Measurements from ENCODE around the gene TRPM1. TPM values are rescaled to one million over a fixed set of nuclear protein-coding genes. Genes with fewer than 3 reads are reported as not detected.

TRPM1 gene
- total RNA-seq, 6 experiments from 2014 or later = not detected

DNA sequence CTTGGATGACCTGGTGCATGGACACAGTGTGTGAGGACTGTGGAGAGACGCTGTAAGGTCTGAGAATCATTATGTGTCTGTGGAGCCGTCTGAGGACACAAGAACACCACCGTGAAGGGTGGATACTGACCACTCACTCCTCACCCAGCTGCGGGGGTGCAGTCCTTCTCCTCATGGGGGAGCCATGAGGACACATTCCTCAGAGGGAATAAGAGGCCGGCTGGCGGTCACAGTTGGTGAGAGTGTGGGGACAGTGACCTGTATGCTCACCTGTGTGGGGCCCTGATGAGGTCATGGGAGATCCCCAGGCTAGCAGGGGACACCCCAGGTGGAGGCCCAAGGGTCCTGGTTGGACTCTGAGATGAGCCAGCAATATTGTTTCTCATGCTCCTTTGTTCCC is 2.5 kb upstream of the TRPM1 start:
- intact Hi-C loops (cut with DNase I) = no loop called here
- Histone ChIP-seq H3K27ac (no peak overlapping the region), H3K4me3 (no peak overlapping the region), H3K9me3 (no peaks in the 10 kb centered on the region), H3K27me3 (no peaks in the 10 kb centered on the region), H3K4me1 (peaks cover 0 to 18% (median 7%) of the 10 kb centered on the region in 4 donors), H3K36me3 (no peaks in the 10 kb centered on the region)
- WGBS (ENCODE audit: insufficient coverage, low coverage, low lambda C conversion rate, missing lambda C conversion rate) = 93% methylated on average over 3 of the region's 6 CpGs
- no peak for DNase-seq
- ATAC-seq = no peak
- TF ChIP-seq, protein P1, sequence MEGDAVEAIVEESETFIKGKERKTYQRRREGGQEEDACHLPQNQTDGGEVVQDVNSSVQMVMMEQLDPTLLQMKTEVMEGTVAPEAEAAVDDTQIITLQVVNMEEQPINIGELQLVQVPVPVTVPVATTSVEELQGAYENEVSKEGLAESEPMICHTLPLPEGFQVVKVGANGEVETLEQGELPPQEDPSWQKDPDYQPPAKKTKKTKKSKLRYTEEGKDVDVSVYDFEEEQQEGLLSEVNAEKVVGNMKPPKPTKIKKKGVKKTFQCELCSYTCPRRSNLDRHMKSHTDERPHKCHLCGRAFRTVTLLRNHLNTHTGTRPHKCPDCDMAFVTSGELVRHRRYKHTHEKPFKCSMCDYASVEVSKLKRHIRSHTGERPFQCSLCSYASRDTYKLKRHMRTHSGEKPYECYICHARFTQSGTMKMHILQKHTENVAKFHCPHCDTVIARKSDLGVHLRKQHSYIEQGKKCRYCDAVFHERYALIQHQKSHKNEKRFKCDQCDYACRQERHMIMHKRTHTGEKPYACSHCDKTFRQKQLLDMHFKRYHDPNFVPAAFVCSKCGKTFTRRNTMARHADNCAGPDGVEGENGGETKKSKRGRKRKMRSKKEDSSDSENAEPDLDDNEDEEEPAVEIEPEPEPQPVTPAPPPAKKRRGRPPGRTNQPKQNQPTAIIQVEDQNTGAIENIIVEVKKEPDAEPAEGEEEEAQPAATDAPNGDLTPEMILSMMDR (IDR thresholded peaks at IDR 0.05) = no peak
- TF ChIP-seq POLR2A (IDR thresholded peaks at IDR 0.05) = no peak

DNA sequence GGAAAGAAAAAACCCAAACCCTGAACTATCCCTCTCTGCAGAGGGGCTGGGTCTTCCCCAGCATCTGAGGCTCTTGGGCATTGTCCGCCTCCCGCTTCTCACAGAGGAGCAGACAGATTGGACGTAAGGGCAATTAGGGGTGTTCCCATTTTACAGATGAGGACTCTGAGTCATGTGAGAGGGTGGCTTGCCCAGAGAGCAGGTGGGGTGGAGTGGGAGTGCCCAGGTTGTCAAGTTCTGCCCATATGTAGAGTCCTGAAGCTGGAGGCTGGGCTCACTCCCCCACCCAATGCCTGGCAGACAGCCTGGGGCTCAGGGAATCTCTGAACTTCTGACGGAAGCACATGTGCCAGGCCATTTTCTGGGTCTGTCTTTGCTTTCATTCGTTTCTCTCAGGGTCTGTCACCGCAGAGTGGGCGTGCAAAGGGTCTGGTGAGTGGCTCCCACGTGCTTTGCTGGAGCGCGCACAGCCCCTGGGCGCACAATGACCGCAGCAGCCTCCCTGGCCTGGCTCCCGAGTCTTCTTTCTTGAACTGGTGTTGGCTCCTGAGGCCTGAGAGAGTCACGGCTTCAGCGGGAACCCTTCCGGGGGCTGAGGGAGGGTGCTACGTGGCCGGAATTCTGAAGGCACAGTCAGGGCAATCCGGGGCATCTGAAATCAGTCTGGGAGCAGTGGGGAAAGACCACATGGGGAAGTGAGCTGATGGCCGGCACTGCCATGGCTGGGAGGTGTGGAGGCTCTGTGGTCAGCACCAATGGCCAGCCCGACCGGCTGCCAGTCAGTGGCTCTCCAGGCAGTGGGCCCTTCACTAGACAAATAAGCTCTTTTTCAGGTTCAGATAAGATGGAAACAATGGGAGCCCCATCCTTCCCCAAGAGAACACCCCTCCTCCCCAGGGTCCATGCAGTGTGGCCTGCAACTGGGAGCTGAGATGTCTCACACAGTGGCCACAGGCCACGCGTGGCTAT is 1.1 kb upstream of the TRPM1 start:
- H3K36me3 ChIP-seq = no peaks in the 10 kb centered on the region
- WGBS (ENCODE audit: insufficient coverage, low coverage, low lambda C conversion rate, missing lambda C conversion rate) = 62% methylated on average over 8 of the region's 24 CpGs
- TF ChIP-seq, protein P1 (IDR thresholded peaks at IDR 0.05) = no peak
- no peak for TF ChIP-seq POLR2A (IDR thresholded peaks at IDR 0.05)

DNA sequence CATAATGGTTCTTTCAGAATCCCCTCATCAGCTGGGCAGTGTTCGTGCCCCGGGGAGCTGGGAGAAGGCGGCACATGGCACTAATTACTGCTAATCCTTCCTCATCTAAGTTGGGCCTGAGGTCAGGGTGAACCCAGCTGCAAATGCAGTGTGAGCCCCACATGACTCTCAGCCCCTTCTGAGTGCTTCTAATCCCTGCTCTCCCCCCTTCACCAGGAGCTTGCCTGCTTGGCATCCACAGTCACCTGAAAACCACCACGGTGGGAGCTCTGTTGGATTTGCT is 455 bp upstream of the TRPM1 start:
- Histone ChIP-seq H3K27ac (no peak overlapping the region), H3K4me1 (peaks cover 0 to 18% (median 10%) of the 10 kb centered on the region in 4 donors), H3K4me3 (no peak overlapping the region), H3K9me3 (no peaks in the 10 kb centered on the region), H3K36me3 (no peaks in the 10 kb centered on the region), H3K27me3 (no peaks in the 10 kb centered on the region)
- no peak for TF ChIP-seq POLR2A (IDR thresholded peaks at IDR 0.05)
- TF ChIP-seq, protein P1 (IDR thresholded peaks at IDR 0.05) = no peak
- intact Hi-C loops (cut with DNase I) = no loop called here
- ATAC-seq (no peak), DNase-seq (no peak)
- WGBS (ENCODE audit: insufficient coverage, low coverage, low lambda C conversion rate, missing lambda C conversion rate) = no CpG with 5 or more reads among the region's 4 CpGs

More for the DNA sequence above, 1.1 kb upstream of the TRPM1 start:
- H3K4me3 ChIP-seq = no peak overlapping the region
- peaks cover 0 to 18% (median 10%) of the 10 kb centered on the region in 4 donors for H3K4me1 ChIP-seq
- no peak for ATAC-seq
- no peaks in the 10 kb centered on the region for H3K27me3 ChIP-seq
- intact Hi-C loops (cut with DNase I) = no loop called here
- H3K27ac ChIP-seq = no peak overlapping the region
- DNase-seq = no peak
- H3K9me3 ChIP-seq = no peaks in the 10 kb centered on the region

DNA sequence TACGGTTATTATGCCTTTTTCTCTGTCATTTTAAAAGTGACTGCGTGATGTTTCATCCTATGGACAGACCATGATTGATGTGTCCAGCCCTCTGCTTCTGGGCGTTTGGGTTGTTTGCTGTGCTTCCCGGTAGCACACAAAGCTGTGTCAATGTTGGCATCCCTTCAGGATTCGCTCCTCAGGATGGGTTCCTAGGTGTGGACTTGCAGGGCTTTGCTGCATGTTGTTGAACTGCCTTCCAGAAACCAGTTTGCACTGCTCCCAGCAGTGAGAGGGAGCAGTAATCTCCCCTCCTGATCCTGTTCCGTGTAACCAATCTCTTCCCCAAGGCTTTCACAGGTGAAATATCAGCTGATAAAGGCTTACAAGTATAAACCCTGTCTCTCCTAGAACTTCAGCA is 787 bp downstream of the TRPM1 start:
- no peaks in the 10 kb centered on the region for H3K27me3 ChIP-seq
- H3K4me3 ChIP-seq = no peak overlapping the region
- no peak for DNase-seq
- H3K36me3 ChIP-seq = no peaks in the 10 kb centered on the region
- ATAC-seq = peak; percentile 10 to 54 (median 23)
- 72% methylated on average over 4 of the region's 6 CpGs for WGBS (ENCODE audit: insufficient coverage, low coverage, low lambda C conversion rate, missing lambda C conversion rate)
- TF ChIP-seq, protein P1 (IDR thresholded peaks at IDR 0.05) = no peak
- no peak for TF ChIP-seq POLR2A (IDR thresholded peaks at IDR 0.05)
- peaks cover 0 to 18% (median 10%) of the 10 kb centered on the region in 4 donors for H3K4me1 ChIP-seq
- H3K9me3 ChIP-seq = no peaks in the 10 kb centered on the region
- intact Hi-C loops (cut with DNase I) = no loop called here
- no peak overlapping the region for H3K27ac ChIP-seq
